Activated T-cell treated with anti-CD3 and anti-CD28 coated beads for 24 hours (primary cell): Measurements from ENCODE around the gene ZNF629.
"Not testable (repeated sequence)": the region's sequence is repeated elsewhere in the genome, so short reads cannot be mapped to it uniquely, and the experiment has no call there.

ENCODE experiments used
- DNase-seq: peaks from one replicate; pipeline ENCODE4 v3.0.0-alpha.2; 2020; ENCODE audit warnings: low read depth

ZNF629 gene

GRCh38 chr16:30786936-30787612 lies at the start of gene ZNF629:
Gene ZNF629, minus strand, starts transcription at chr16:30787205. Its CDS starts 2,723 bp downstream, at chr16:30784482.
- DNase-seq: no peak

GRCh38 chr16:30834130-30834740 lies 47.2 kb upstream of the ZNF629 start:
- DNase-seq: no peak

GRCh38 chr16:30830072-30830417 lies 43.0 kb upstream of the ZNF629 start:
- no peak for DNase-seq

GRCh38 chr16:30829130-30830071 lies 42.4 kb upstream of the ZNF629 start:
- no peak for DNase-seq

- no peak for DNase-seq
Measured at GRCh38 chr16:30821891-30822290, 34.9 kb upstream of the ZNF629 start.

GRCh38 chr16:30821441-30821840 lies 34.4 kb upstream of the ZNF629 start:
- not testable (repeated sequence) for DNase-seq

- no peak for DNase-seq
Measured at GRCh38 chr16:30820952-30821421, 34.0 kb upstream of the ZNF629 start.

- no peak for DNase-seq
Measured at GRCh38 chr16:30816769-30817168, 29.8 kb upstream of the ZNF629 start.

GRCh38 chr16:30813821-30814189 lies 26.8 kb upstream of the ZNF629 start:
- no peak for DNase-seq

GRCh38 chr16:30809675-30810074 lies 22.7 kb upstream of the ZNF629 start:
- not testable (repeated sequence) for DNase-seq

- DNase-seq: not testable (repeated sequence)
Measured at GRCh38 chr16:30808890-30809426, 22.0 kb upstream of the ZNF629 start.

- DNase-seq: no peak
Measured at GRCh38 chr16:30808146-30808545, 21.1 kb upstream of the ZNF629 start.

- DNase-seq: peak; percentile 41
Measured at GRCh38 chr16:30805370-30806169, 18.6 kb upstream of the ZNF629 start.

- no peak for DNase-seq
Measured at GRCh38 chr16:30805056-30805369, 18.0 kb upstream of the ZNF629 start.

- no peak for DNase-seq
Measured at GRCh38 chr16:30802936-30803335, 15.9 kb upstream of the ZNF629 start.

- no peak for DNase-seq
Measured at GRCh38 chr16:30797670-30798309, 10.8 kb upstream of the ZNF629 start.

- no peak for DNase-seq
Measured at GRCh38 chr16:30794634-30795033, 7.6 kb upstream of the ZNF629 start.

- no peak for DNase-seq
Measured at GRCh38 chr16:30793508-30794069, 6.6 kb upstream of the ZNF629 start.

GRCh38 chr16:30787613-30788378 lies 791 bp upstream of the ZNF629 start:
- DNase-seq: no peak
